ENCODE data around the gene CAMK1D.

Gene CAMK1D

GRCh38 chr10:12842310-12842709 is 493.0 kb downstream of the CAMK1D start:
- Histone ChIP-seq H3K4me1 (ENCODE audit: insufficient read depth, low read length, severe bottlenecking) (no peaks in the 10 kb centered on the region), H3K36me3 (ENCODE audit: insufficient read depth, low read length) (no peaks in the 10 kb centered on the region), H4K20me1 (ENCODE audit: insufficient read depth, low read length) (no peaks in the 10 kb centered on the region), H3K4me3 (ENCODE audit: low read depth, low read length, poor library complexity, severe bottlenecking) (no peak overlapping the region), H3F3A (ENCODE audit: insufficient read depth, low read length) (no peaks in the 10 kb centered on the region), H3K9me3 (ENCODE audit: low read length) (no peaks in the 10 kb centered on the region), H3K4me2 (ENCODE audit: low read length) (no peak overlapping the region), H3K79me2 (ENCODE audit: insufficient read depth, low read length) (no peaks in the 10 kb centered on the region), H3K27ac (ENCODE audit: low read depth, low read length, poor library complexity, severe bottlenecking) (no peak overlapping the region), H3K9ac (ENCODE audit: low read length) (no peak overlapping the region), H3K27me3 (ENCODE audit: insufficient read depth, low read length) (no peaks in the 10 kb centered on the region), H2AFZ (ENCODE audit: low read length) (no peak overlapping the region), H3K9me2 (ENCODE audit: low read depth, low read length) (no peaks in the 10 kb centered on the region)
- TF ChIP-seq CTCF (IDR thresholded peaks at IDR 0.05; ENCODE audit: low read length) (no peak), EZH2 (IDR thresholded peaks at IDR 0.05; ENCODE audit: borderline replicate concordance, low read length) (no peak)

GRCh38 chr10:12843296-12843945 is 494.1 kb downstream of the CAMK1D start:
- no peaks in the 10 kb centered on the region for H3K79me2 ChIP-seq (ENCODE audit: insufficient read depth, low read length)
- H3K27ac ChIP-seq (ENCODE audit: low read depth, low read length, poor library complexity, severe bottlenecking): no peak overlapping the region
- TF ChIP-seq CTCF (IDR thresholded peaks at IDR 0.05; ENCODE audit: low read length): no peak
- TF ChIP-seq EZH2 (IDR thresholded peaks at IDR 0.05; ENCODE audit: borderline replicate concordance, low read length): no peak
- no peaks in the 10 kb centered on the region for H3K4me1 ChIP-seq (ENCODE audit: insufficient read depth, low read length, severe bottlenecking)
- no peaks in the 10 kb centered on the region for H3K9me3 ChIP-seq (ENCODE audit: low read length)
- H3F3A ChIP-seq (ENCODE audit: insufficient read depth, low read length): no peaks in the 10 kb centered on the region
- no peak overlapping the region for H3K9ac ChIP-seq (ENCODE audit: low read length)
- H3K4me2 ChIP-seq (ENCODE audit: low read length): no peak overlapping the region
- H3K9me2 ChIP-seq (ENCODE audit: low read depth, low read length): no peaks in the 10 kb centered on the region
- no peak overlapping the region for H2AFZ ChIP-seq (ENCODE audit: low read length)
- H3K36me3 ChIP-seq (ENCODE audit: insufficient read depth, low read length): no peaks in the 10 kb centered on the region
- no peak overlapping the region for H3K4me3 ChIP-seq (ENCODE audit: low read depth, low read length, poor library complexity, severe bottlenecking)
- no peaks in the 10 kb centered on the region for H3K27me3 ChIP-seq (ENCODE audit: insufficient read depth, low read length)
- no peaks in the 10 kb centered on the region for H4K20me1 ChIP-seq (ENCODE audit: insufficient read depth, low read length)

- Histone ChIP-seq H3K27ac (ENCODE audit: low read depth, low read length, poor library complexity, severe bottlenecking) (no peak overlapping the region), H3K79me2 (ENCODE audit: insufficient read depth, low read length) (no peaks in the 10 kb centered on the region), H3K4me1 (ENCODE audit: insufficient read depth, low read length, severe bottlenecking) (no peaks in the 10 kb centered on the region), H2AFZ (ENCODE audit: low read length) (no peak overlapping the region), H3K36me3 (ENCODE audit: insufficient read depth, low read length) (no peaks in the 10 kb centered on the region), H4K20me1 (ENCODE audit: insufficient read depth, low read length) (no peaks in the 10 kb centered on the region), H3K4me3 (ENCODE audit: low read depth, low read length, poor library complexity, severe bottlenecking) (no peak overlapping the region), H3F3A (ENCODE audit: insufficient read depth, low read length) (no peaks in the 10 kb centered on the region), H3K9me3 (ENCODE audit: low read length) (no peaks in the 10 kb centered on the region), H3K27me3 (ENCODE audit: insufficient read depth, low read length) (no peaks in the 10 kb centered on the region), H3K9me2 (ENCODE audit: low read depth, low read length) (no peaks in the 10 kb centered on the region), H3K4me2 (ENCODE audit: low read length) (no peak overlapping the region), H3K9ac (ENCODE audit: low read length) (no peak overlapping the region)
- TF ChIP-seq EZH2 (IDR thresholded peaks at IDR 0.05; ENCODE audit: borderline replicate concordance, low read length) (no peak), CTCF (IDR thresholded peaks at IDR 0.05; ENCODE audit: low read length) (no peak)
Measured at GRCh38 chr10:12844811-12845483, 495.6 kb downstream of the CAMK1D start.
